ENCODE results near the gene SNCA. TPM values are rescaled to one million over a fixed set of nuclear protein-coding genes. Genes with fewer than 3 reads are reported as not detected.

SNCA gene
- total and polyA plus RNA-seq, 7 experiments from 2014 or later: 0.49 to 3.0 (median 1.4) TPM; not detected in 1

DNA sequence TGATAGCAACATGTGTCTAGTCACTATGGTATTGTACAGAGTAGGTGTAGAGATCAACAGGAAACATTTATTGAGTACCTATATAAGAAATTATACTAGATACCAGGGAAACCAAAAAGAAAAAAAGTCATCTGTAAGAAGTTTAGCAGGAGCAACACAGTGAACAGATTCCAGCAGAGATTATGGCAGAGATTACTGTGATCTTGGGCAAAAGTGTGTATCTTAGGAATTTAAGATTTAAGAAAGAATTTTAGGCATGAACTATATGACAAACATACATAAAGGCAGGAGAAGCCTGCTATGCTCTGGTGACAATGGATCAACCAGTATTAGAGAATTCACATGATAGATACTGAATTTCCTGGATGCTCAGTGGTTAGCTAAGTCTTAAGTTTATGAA, 37.9 kb downstream of the SNCA start:
- Mint-ChIP-seq H3K27me3 (peaks cover 3 to 18% (median 6%) of the 10 kb centered on the region in 5 donors), H3K9me3 (peaks cover 0 to 3% (median 0%) of the 10 kb centered on the region in 11 donors), H3K36me3 (no peaks in the 10 kb centered on the region), H3K4me3 (no peak overlapping the region), H3K4me1 (peaks cover 0 to 2% (median 0%) of the 10 kb centered on the region in 7 donors), H3K27ac (no peak overlapping the region)
- intact Hi-C loops (cut with micrococcal nuclease): no loop called here
- Histone ChIP-seq H3K4me3 (ENCODE audit: low read length) (no peak overlapping the region), H3K36me3 (ENCODE audit: control insufficient read depth in 2 of 3, insufficient read depth in 3 of 3, low read length in 3 of 3) (no peaks in the 10 kb centered on the region), H3K27me3 (ENCODE audit: control insufficient read depth in 2 of 2, insufficient read depth in 2 of 2, low read length in 2 of 2) (no peaks in the 10 kb centered on the region), H3K4me1 (ENCODE audit: control insufficient read depth in 2 of 2, insufficient read depth in 2 of 2, low read length in 2 of 2) (no peaks in the 10 kb centered on the region), H3K27ac (ENCODE audit: low read depth, low read length) (no peak overlapping the region), H3K9me3 (ENCODE audit: control insufficient read depth in 2 of 3, low read length in 3 of 3) (no peaks in the 10 kb centered on the region)
- POLR2A ChIA-PET: no interaction called here
- DNase-seq: no peak
- CTCF ChIA-PET: no interaction called here
- ATAC-seq: no peak

DNA sequence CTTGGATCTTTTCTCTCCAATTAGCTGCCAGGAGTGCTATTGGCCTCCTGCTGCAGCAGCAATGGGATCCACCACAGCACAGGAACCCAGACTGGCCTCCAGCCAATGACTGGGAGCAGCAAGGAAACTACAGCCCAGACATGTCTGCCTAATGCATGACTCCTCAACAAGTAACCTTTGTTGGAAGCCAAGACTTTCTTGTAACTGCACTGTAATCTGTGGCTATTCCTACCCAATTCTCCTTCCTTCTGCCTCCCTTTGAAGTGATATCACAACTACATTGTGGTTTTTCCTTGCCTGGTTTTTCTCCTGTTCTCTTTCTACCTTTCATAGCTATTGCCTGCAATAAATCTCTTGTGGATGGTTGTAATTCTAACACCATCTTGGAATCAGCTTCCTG, 39.8 kb downstream of the SNCA start:
- H3K4me3 Mint-ChIP-seq: no peak overlapping the region
- peaks cover 0 to 2% (median 0%) of the 10 kb centered on the region in 11 donors for H3K9me3 Mint-ChIP-seq
- H3K27me3 ChIP-seq (ENCODE audit: control insufficient read depth in 2 of 2, insufficient read depth in 2 of 2, low read length in 2 of 2): no peaks in the 10 kb centered on the region
- peaks cover 3 to 17% (median 6%) of the 10 kb centered on the region in 5 donors for H3K27me3 Mint-ChIP-seq
- H3K36me3 Mint-ChIP-seq: no peaks in the 10 kb centered on the region
- no peak for ATAC-seq
- no peak for DNase-seq
- no peaks in the 10 kb centered on the region for H3K4me1 Mint-ChIP-seq
- ChIA-PET CTCF (no interaction called here), POLR2A (no interaction called here)
- H3K27ac Mint-ChIP-seq: no peak overlapping the region
- H3K4me1 ChIP-seq (ENCODE audit: control insufficient read depth in 2 of 2, insufficient read depth in 2 of 2, low read length in 2 of 2): no peaks in the 10 kb centered on the region
- no peak overlapping the region for H3K27ac ChIP-seq (ENCODE audit: low read depth, low read length)
- no peaks in the 10 kb centered on the region for H3K36me3 ChIP-seq (ENCODE audit: control insufficient read depth in 2 of 3, insufficient read depth in 3 of 3, low read length in 3 of 3)
- intact Hi-C loops (cut with micrococcal nuclease): no loop called here
- H3K4me3 ChIP-seq (ENCODE audit: low read length): no peak overlapping the region
- no peaks in the 10 kb centered on the region for H3K9me3 ChIP-seq (ENCODE audit: control insufficient read depth in 2 of 3, low read length in 3 of 3)

DNA sequence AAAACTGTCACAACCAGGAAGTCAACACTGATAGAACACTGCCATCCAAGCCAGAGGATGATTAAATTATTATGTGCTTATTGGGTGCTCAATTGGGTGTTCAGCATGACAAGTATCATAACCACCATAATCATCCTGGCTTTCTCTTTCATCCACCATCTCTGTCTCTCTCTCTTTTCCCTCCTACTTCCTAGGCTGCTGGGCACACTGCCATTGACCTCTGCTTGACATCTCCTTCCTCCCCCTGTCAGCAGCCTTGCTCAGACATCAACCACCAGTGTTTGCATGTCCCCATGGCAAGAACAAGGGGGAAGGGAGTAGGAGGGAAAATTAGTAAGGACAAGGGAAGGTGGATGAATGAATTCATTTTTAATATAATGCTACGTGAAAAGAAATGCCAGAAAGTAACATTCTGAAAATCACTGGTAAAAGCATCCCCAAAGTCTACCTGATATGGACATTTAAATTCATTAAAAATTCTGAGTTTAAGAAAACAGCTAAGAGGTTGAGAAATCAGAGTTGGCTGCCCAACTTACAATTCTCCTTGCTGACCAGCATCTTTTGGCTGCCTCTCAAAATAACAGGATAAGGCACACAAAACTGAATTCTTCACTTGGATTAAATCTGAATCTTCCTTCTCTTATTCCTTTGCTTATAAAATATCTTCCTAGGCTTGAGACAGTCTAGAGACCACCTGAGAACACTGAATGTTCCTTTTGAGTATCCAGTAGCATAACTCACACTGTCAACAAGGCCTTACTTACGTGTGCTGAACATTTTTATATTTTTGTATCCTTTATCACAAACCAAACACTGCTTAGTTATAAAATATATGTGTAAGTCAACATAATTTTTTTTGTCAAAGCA, 48.5 kb downstream of the SNCA start:
- ChIA-PET POLR2A (no interaction called here), CTCF (no interaction called here)
- no peaks in the 10 kb centered on the region for H3K36me3 Mint-ChIP-seq
- DNase-seq: no peak
- H3K27ac ChIP-seq (ENCODE audit: low read depth, low read length): no peak overlapping the region
- no peaks in the 10 kb centered on the region for H3K27me3 ChIP-seq (ENCODE audit: control insufficient read depth in 2 of 2, insufficient read depth in 2 of 2, low read length in 2 of 2)
- no peaks in the 10 kb centered on the region for H3K9me3 Mint-ChIP-seq
- intact Hi-C loops (cut with micrococcal nuclease): no loop called here
- no peak overlapping the region for H3K4me3 Mint-ChIP-seq
- no peaks in the 10 kb centered on the region for H3K4me1 ChIP-seq (ENCODE audit: control insufficient read depth in 2 of 2, insufficient read depth in 2 of 2, low read length in 2 of 2)
- no peaks in the 10 kb centered on the region for H3K36me3 ChIP-seq (ENCODE audit: control insufficient read depth in 2 of 3, insufficient read depth in 3 of 3, low read length in 3 of 3)
- no peak overlapping the region for H3K4me3 ChIP-seq (ENCODE audit: low read length)
- no peaks in the 10 kb centered on the region for H3K4me1 Mint-ChIP-seq
- no peaks in the 10 kb centered on the region for H3K9me3 ChIP-seq (ENCODE audit: control insufficient read depth in 2 of 3, low read length in 3 of 3)
- H3K27ac Mint-ChIP-seq: no peak overlapping the region
- peaks cover 0 to 7% (median 3%) of the 10 kb centered on the region in 5 donors for H3K27me3 Mint-ChIP-seq
- no peak for ATAC-seq

DNA sequence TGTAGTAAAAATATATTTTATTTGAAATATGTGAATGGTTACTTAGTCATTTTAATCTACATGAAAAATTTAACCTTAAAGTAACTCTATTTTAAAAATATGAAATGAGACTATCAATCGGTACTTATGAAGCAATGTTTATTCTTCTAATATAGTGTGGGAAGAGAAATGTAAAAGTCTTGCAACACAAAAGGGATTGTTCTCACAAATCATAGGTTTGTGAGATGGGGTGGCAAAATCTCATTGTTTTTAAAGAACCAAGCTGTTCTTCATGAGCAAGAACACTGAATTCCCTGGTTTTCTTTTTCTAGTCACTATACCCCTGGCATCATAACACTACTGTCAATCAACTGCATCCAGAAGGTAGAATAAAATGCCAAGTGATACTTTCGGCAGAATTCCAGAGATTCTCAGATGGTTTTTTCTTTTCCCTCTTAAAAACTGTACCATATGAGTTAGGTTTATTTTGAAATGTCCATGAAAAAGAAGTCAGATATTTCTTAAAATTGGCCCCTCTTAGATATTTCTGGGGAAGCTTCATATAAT, 52.2 kb downstream of the SNCA start:
- intact Hi-C loops (cut with micrococcal nuclease): no loop called here
- Mint-ChIP-seq H3K9me3 (peaks cover 0 to 2% (median 0%) of the 10 kb centered on the region in 11 donors), H3K4me3 (no peak overlapping the region), H3K4me1 (peaks cover 0 to 3% (median 0%) of the 10 kb centered on the region in 7 donors), H3K27ac (no peak overlapping the region), H3K36me3 (no peaks in the 10 kb centered on the region), H3K27me3 (peaks cover 0 to 10% (median 5%) of the 10 kb centered on the region in 5 donors)
- H3K4me1 ChIP-seq (ENCODE audit: control insufficient read depth in 2 of 2, insufficient read depth in 2 of 2, low read length in 2 of 2): no peaks in the 10 kb centered on the region
- H3K9me3 ChIP-seq (ENCODE audit: control insufficient read depth in 2 of 3, low read length in 3 of 3): no peaks in the 10 kb centered on the region
- no peak for DNase-seq
- POLR2A ChIA-PET: no interaction called here
- no peaks in the 10 kb centered on the region for H3K27me3 ChIP-seq (ENCODE audit: control insufficient read depth in 2 of 2, insufficient read depth in 2 of 2, low read length in 2 of 2)
- no peaks in the 10 kb centered on the region for H3K36me3 ChIP-seq (ENCODE audit: control insufficient read depth in 2 of 3, insufficient read depth in 3 of 3, low read length in 3 of 3)
- H3K4me3 ChIP-seq (ENCODE audit: low read length): no peak overlapping the region
- no peak for ATAC-seq
- CTCF ChIA-PET: no interaction called here
- H3K27ac ChIP-seq (ENCODE audit: low read depth, low read length): no peak overlapping the region

DNA sequence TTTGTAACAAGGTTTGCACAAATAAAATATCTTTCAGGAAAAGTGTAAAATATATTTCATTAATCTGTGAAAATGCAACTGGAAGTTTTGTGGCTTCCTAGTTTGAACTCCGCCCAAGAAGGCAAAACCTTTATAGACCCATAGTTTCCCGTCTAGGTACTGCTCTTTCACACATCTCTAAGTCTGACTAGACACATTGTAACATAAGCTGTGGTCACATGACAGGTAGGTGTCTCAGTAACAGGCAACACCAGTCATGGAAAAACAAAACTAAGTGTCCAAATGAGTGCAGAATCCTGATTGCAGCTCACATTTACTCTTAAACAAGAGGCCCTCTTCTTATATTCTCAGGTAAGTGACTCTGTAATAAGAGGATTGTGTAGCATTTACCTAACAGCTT, 55.6 kb downstream of the SNCA start:
- Mint-ChIP-seq H3K4me3 (no peak overlapping the region), H3K27ac (no peak overlapping the region), H3K36me3 (peaks cover 0 to 14% (median 0%) of the 10 kb centered on the region in 5 donors), H3K27me3 (peaks cover 7 to 21% (median 15%) of the 10 kb centered on the region in 5 donors), H3K4me1 (peaks cover 0 to 3% (median 0%) of the 10 kb centered on the region in 7 donors), H3K9me3 (peaks cover 2 to 33% (median 16%) of the 10 kb centered on the region in 11 donors)
- POLR2A ChIA-PET: no interaction called here
- Histone ChIP-seq H3K4me3 (ENCODE audit: low read length) (no peak overlapping the region), H3K27me3 (ENCODE audit: control insufficient read depth in 2 of 2, insufficient read depth in 2 of 2, low read length in 2 of 2) (no peaks in the 10 kb centered on the region), H3K4me1 (ENCODE audit: control insufficient read depth in 2 of 2, insufficient read depth in 2 of 2, low read length in 2 of 2) (no peaks in the 10 kb centered on the region), H3K9me3 (ENCODE audit: control insufficient read depth in 2 of 3, low read length in 3 of 3) (no peaks in the 10 kb centered on the region), H3K27ac (ENCODE audit: low read depth, low read length) (no peak overlapping the region), H3K36me3 (ENCODE audit: control insufficient read depth in 2 of 3, insufficient read depth in 3 of 3, low read length in 3 of 3) (no peaks in the 10 kb centered on the region)
- intact Hi-C loops (cut with micrococcal nuclease): no loop called here
- ATAC-seq: no peak
- CTCF ChIA-PET: no interaction called here
- DNase-seq: no peak

DNA sequence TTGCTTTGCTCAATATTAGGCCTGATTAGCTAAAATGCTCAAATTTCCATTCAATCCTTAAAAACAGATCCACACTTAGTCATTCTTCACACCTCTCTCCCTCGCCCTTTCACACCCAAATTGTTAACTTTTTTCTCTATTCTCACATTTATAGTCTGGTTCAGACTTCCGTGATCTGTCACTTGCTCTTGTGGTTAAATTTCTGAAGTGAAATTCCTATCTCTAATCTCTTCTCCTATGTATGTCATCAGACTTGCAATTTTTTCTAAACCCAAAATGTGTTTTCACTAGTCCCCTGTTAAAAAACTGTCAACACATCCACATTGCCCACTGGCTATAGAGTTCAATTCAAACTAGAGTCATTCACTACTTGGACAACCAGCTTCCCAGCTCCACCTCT, 63.2 kb downstream of the SNCA start:
- no peak for ATAC-seq

More for the DNA sequence above, 63.2 kb downstream of the SNCA start:
- Mint-ChIP-seq H3K36me3 (peaks cover 0 to 15% (median 6%) of the 10 kb centered on the region in 5 donors), H3K4me1 (peaks cover 0 to 5% (median 0%) of the 10 kb centered on the region in 7 donors), H3K27me3 (peaks cover 7 to 49% (median 33%) of the 10 kb centered on the region in 5 donors), H3K27ac (no peak overlapping the region), H3K9me3 (peaks cover 2 to 30% (median 13%) of the 10 kb centered on the region in 11 donors), H3K4me3 (no peak overlapping the region)
- Histone ChIP-seq H3K27me3 (ENCODE audit: control insufficient read depth in 2 of 2, insufficient read depth in 2 of 2, low read length in 2 of 2) (no peaks in the 10 kb centered on the region), H3K36me3 (ENCODE audit: control insufficient read depth in 2 of 3, insufficient read depth in 3 of 3, low read length in 3 of 3) (no peaks in the 10 kb centered on the region), H3K4me1 (ENCODE audit: control insufficient read depth in 2 of 2, insufficient read depth in 2 of 2, low read length in 2 of 2) (no peaks in the 10 kb centered on the region), H3K27ac (ENCODE audit: low read depth, low read length) (no peak overlapping the region), H3K9me3 (ENCODE audit: control insufficient read depth in 2 of 3, low read length in 3 of 3) (no peaks in the 10 kb centered on the region), H3K4me3 (ENCODE audit: low read length) (no peak overlapping the region)
- no peak for DNase-seq
- ChIA-PET CTCF (no interaction called here), POLR2A (no interaction called here)
- intact Hi-C loops (cut with micrococcal nuclease): no loop called here

Data from naive thymus-derived CD4-positive, alpha-beta T cell (primary cell).